K562 (cell line): ENCODE measurements around the gene GAD1. TPM values are rescaled to one million over a fixed set of nuclear protein-coding genes. Genes with fewer than 3 reads are reported as not detected.
A peak's percentile ranks its signal among the peaks of the same experiment; 100 is the strongest.

Experiments
- BRCA1 ChIP-seq, 2 experiments: fragments of 450-650 bp in 1 of 2; sonication (generic) in 1 of 2; formaldehyde crosslinking in 1 of 2; IDR thresholded peaks; 2 replicates each; pipeline versions ENCODE4 v1.5.0 to v1.6.1; 2017 to 2020; ENCODE audit warnings: mild to moderate bottlenecking in 1 of 2, missing genetic modification reagents in 1 of 2
- CBX8 ChIP-seq: fragments of 200-600 bp; sonication (generic); IDR thresholded peaks from 2 replicates; pipeline ENCODE4 v1.6.1; 2012; ENCODE audit warnings: borderline replicate concordance, mixed run types, low read depth, mild to moderate bottlenecking, moderate library complexity, mixed read lengths, low read length, control low read depth, inconsistent platforms; ENCODE audit not compliant: poor library complexity, severe bottlenecking; ENCODE audit errors: extremely low read depth
- CTCF ChIP-seq, 3 experiments: IDR thresholded peaks in 2 of 3; conservative IDR thresholded peaks in 1 of 3; 2 replicates each; pipeline ENCODE4 v1.5.1; 2011 to 2012; ENCODE audit warnings: low read length in 3 of 3, mild to moderate bottlenecking in 3 of 3, control low read depth in 2 of 3, improper control_type of control experiment in 1 of 3, inconsistent platforms in 1 of 3, low read depth in 1 of 3, mixed read lengths in 1 of 3, moderate library complexity in 1 of 3; ENCODE audit not compliant: insufficient read depth in 2 of 3
- FOS ChIP-seq: IDR thresholded peaks from 3 replicates; pipeline ENCODE4 v1.6.1; 2011; ENCODE audit not compliant: insufficient read length; ENCODE audit errors: extremely low read depth
- HINFP ChIP-seq: fragments of 450-650 bp; conservative IDR thresholded peaks from 2 replicates; pipeline ENCODE4 v1.6.1; 2016; ENCODE audit warnings: missing genetic modification characterization, low read depth, mild to moderate bottlenecking, control low read depth, missing compliant biosample characterization
- JUNB ChIP-seq: fragments of 450-650 bp; formaldehyde crosslinking; conservative IDR thresholded peaks from 2 replicates; pipeline ENCODE4 v1.4.0; 2020; ENCODE audit warnings: mild to moderate bottlenecking
- MCM5 ChIP-seq: fragments of 450-650 bp; IDR thresholded peaks from 2 replicates; pipeline ENCODE4 v1.6.1; 2016; ENCODE audit warnings: low read depth
- MED1 ChIP-seq: sonication (generic); formaldehyde crosslinking; IDR thresholded peaks from 2 replicates; pipeline ENCODE4 v1.8.1; 2023; ENCODE audit warnings: missing genetic modification reagents, borderline replicate concordance
- MEF2D ChIP-seq: conservative IDR thresholded peaks from 2 replicates; pipeline ENCODE4 v1.6.1; 2016; ENCODE audit warnings: low read depth, missing genetic modification characterization, missing compliant biosample characterization
- PHB ChIP-seq: fragments of 250-450 bp; sonication (Bioruptor Pico); IDR thresholded peaks from 2 replicates; pipeline ENCODE4 v1.5.0; 2021
- POLR2H ChIP-seq: IDR thresholded peaks from 2 replicates; pipeline ENCODE4 v1.6.1; 2016; ENCODE audit warnings: missing genetic modification characterization, low read depth, mild to moderate bottlenecking, control low read depth, missing compliant biosample characterization, moderate library complexity
- RCOR1 ChIP-seq, 2 experiments: IDR thresholded peaks; 2 replicates each; pipeline ENCODE4 v1.6.1; 2012; ENCODE audit warnings: low read depth in 2 of 2, low read length in 2 of 2, borderline replicate concordance in 1 of 2, improper control_type of control experiment in 1 of 2
- SMARCB1 ChIP-seq: IDR thresholded peaks from 2 replicates; pipeline ENCODE4 v1.6.1; 2011; ENCODE audit warnings: improper control_type of control experiment, low read depth; ENCODE audit not compliant: insufficient read length
- SRSF1 ChIP-seq: fragments of 200-400 bp; formaldehyde crosslinking; IDR thresholded peaks from 2 replicates; pipeline ENCODE4 v1.6.1; 2017; ENCODE audit warnings: mild to moderate bottlenecking, low read depth, low read length, moderate library complexity
- STAT6 ChIP-seq: sonication (generic); formaldehyde crosslinking; IDR thresholded peaks from 2 replicates; pipeline ENCODE4 v1.8.1; 2023; ENCODE audit warnings: mild to moderate bottlenecking, missing genetic modification reagents
- ZFP91 ChIP-seq: sonication (generic); formaldehyde crosslinking; IDR thresholded peaks from 2 replicates; pipeline ENCODE4 v1.8.0; 2022; ENCODE audit warnings: mild to moderate bottlenecking, missing genetic modification reagents
- ZKSCAN8 ChIP-seq: fragments of 200-800 bp; sonication (Bioruptor generic); IDR thresholded peaks from 2 replicates; pipeline ENCODE4 v1.6.1; 2016; ENCODE audit warnings: missing genetic modification characterization, missing compliant biosample characterization
- ZNF589 ChIP-seq: fragments of 200-800 bp; sonication (Bioruptor generic); IDR thresholded peaks from 2 replicates; pipeline ENCODE4 v1.6.1; 2016; ENCODE audit warnings: low read depth, missing genetic modification characterization, missing compliant biosample characterization
- polyA plus RNA-seq, 8 experiments: library from polyadenylated mRNA; depleted of rRNA in 4 of 8; stranded (reverse) in 5 of 8; unstranded in 3 of 8; fragments of >200 nt; fragmentation: Nextera tagmentation in 2 of 8; fragmentation: Illumina TruSeq in 1 of 8; extraction: Ambion mirVana in 2 of 8; extraction: Trizol in 1 of 8; gene quantifications; 2 replicates each; pipeline versions ENCODE4 v1.2.1 to v1.2.3, GENCODE V29; 2011 to 2014; ENCODE audit warnings: inconsistent platforms in 1 of 8, missing spikeins in 1 of 8
- total RNA-seq, 7 experiments: library from RNA; depleted of rRNA in 6 of 7; stranded (reverse); fragments of >200 nt in 6 of 7; fragmentation: Illumina TruSeq in 2 of 7; extraction: Trizol in 2 of 7; gene quantifications; 2 replicates each; pipeline versions ENCODE4 v1.2.1 to v1.2.3, GENCODE V29; 2011 to 2021; ENCODE audit warnings: low replicate concordance in 1 of 7

Gene GAD1
- total and polyA plus RNA-seq, 9 of the 15 experiments (the other 6 are each of a cell fraction or from before 2014, with no cell fraction given): 2.7 to 29.1 (median 15.7) TPM

- no peak for TF ChIP-seq BRCA1 (IDR thresholded peaks at IDR 0.05)
- TF ChIP-seq BRCA1 (CRISPR knock-in tag; IDR thresholded peaks at IDR 0.05): no peak
- TF ChIP-seq ZKSCAN8: no peak
- TF ChIP-seq ZNF589 (CRISPR knock-in tag): no peak; the same call in 1 of the 2 replicates
- TF ChIP-seq CBX8: no peak
- TF ChIP-seq FOS: no peak
- TF ChIP-seq RCOR1 (IDR thresholded peaks at IDR 0.05; ENCODE audit: borderline replicate concordance in 1 of 2, low read depth in 2 of 2, low read length in 2 of 2): peak in 1 of 2 experiments; percentile 47; a peak in 1 of 4 replicates
- no peak for TF ChIP-seq ZFP91 (CRISPR knock-in tag)
- no peak for TF ChIP-seq MED1 (CRISPR knock-in tag)
- TF ChIP-seq SRSF1: no peak
- no peak for TF ChIP-seq JUNB (CRISPR knock-in tag)
- no peak for TF ChIP-seq MEF2D
- no peak for TF ChIP-seq PHB (CRISPR knock-in tag)
- TF ChIP-seq HINFP: no peak
- TF ChIP-seq CTCF (IDR thresholded peaks at IDR 0.05 in 2 of 3, conservative IDR thresholded peaks at IDR 0.05 in 1 of 3; ENCODE audit: insufficient read depth in 2 of 3, low read depth in 1 of 3, low read length in 3 of 3): peak in 2 of 3 experiments; percentile 4 to 20; a peak in 2 of 6 replicates
- TF ChIP-seq STAT6 (CRISPR knock-in tag): 0 out of 2 replicates have a peak, but pooled peaks have one; percentile 59
- no peak for TF ChIP-seq MCM5
- TF ChIP-seq POLR2H (tag): 0 out of 2 replicates have a peak, but pooled peaks have one; percentile 24
- no peak for TF ChIP-seq SMARCB1
These were observed 45.9 kb upstream of the GAD1 start (continued) for GRCh38 chr2:170770606-170771420.
